Peyer's patch (tissue), 4 donors: Measurements from ENCODE around the gene CAB39L.

Experiments used
- CTCF ChIP-seq, 6 experiments: fragments of 450-650 bp in 4 of 6; fragments of 200-600 bp in 2 of 6; sonication (generic) in 1 of 6; IDR thresholded peaks; one replicate each; pipeline ENCODE4 v1.5.1; 2017 to 2019; ENCODE audit warnings: antibody characterized with exemption in 6 of 6, mild to moderate bottlenecking in 3 of 6, moderate library complexity in 1 of 6
- POLR2A ChIP-seq, 2 donors: fragments of 450-650 bp; IDR thresholded peaks; one replicate each; pipeline ENCODE4 v1.5.1; 2017; ENCODE audit warnings: antibody characterized with exemption in 2 of 2, mild to moderate bottlenecking in 2 of 2, moderate library complexity in 2 of 2

- TF ChIP-seq POLR2A (IDR thresholded peaks at IDR 0.05), result no peak
- no peak for TF ChIP-seq CTCF (IDR thresholded peaks at IDR 0.05)
These were observed 132.0 kb downstream of the CAB39L start for GRCh38 chr13:49311816-49312215.
